Liver (tissue), 9 donors: ENCODE measurements around the gene KIR2DL1. TPM values are rescaled to one million over a fixed set of nuclear protein-coding genes. Genes with fewer than 3 reads are reported as not detected.
"Not testable (repeated sequence)": the region's sequence is repeated elsewhere in the genome, so short reads cannot be mapped to it uniquely, and the experiment has no call there.

Experiments used
- DNase-seq: peaks from one replicate; pipeline ENCODE4 v3.0.0-alpha.2; 2017; ENCODE audit warnings: low spot score
- H3K27ac ChIP-seq, 2 donors: one replicate each; pipeline ENCODE4 v1.7.0; 2013; ENCODE audit warnings: inconsistent platforms in 2 of 2, low read length in 2 of 2, control low read depth in 1 of 2, low read depth in 1 of 2, mild to moderate bottlenecking in 1 of 2
- H3K27me3 ChIP-seq, 4 donors: one replicate each; pipeline versions ENCODE4 v1.6.1 to v1.7.0; 2013; ENCODE audit warnings: low read length in 3 of 4, inconsistent platforms in 1 of 4, mild to moderate bottlenecking in 1 of 4, moderate library complexity in 1 of 4; ENCODE audit not compliant: control insufficient read depth in 4 of 4, insufficient read depth in 4 of 4
- H3K36me3 ChIP-seq, 4 donors: one replicate each; pipeline versions ENCODE4 v1.6.1 to v1.7.0; 2013; ENCODE audit warnings: low read length in 3 of 4, mild to moderate bottlenecking in 3 of 4, low read depth in 1 of 4, moderate library complexity in 1 of 4; ENCODE audit not compliant: control insufficient read depth in 4 of 4, insufficient read depth in 3 of 4
- H3K4me1 ChIP-seq, 4 donors: one replicate each; pipeline versions ENCODE4 v1.6.1 to v1.7.0; 2013; ENCODE audit warnings: low read length in 3 of 4, mild to moderate bottlenecking in 3 of 4, moderate library complexity in 1 of 4; ENCODE audit not compliant: control insufficient read depth in 4 of 4, insufficient read depth in 4 of 4
- H3K4me3 ChIP-seq, 3 donors: one replicate each; pipeline versions ENCODE4 v1.6.1 to v1.7.0; 2013; ENCODE audit warnings: low read length in 3 of 3, control low read depth in 1 of 3, low read depth in 1 of 3, mild to moderate bottlenecking in 1 of 3
- H3K9ac ChIP-seq, 2 donors: one replicate each; pipeline ENCODE4 v1.7.0; 2013; ENCODE audit warnings: low read length in 2 of 2, mild to moderate bottlenecking in 2 of 2, moderate library complexity in 2 of 2, control low read depth in 1 of 2, low read depth in 1 of 2
- H3K9me3 ChIP-seq, 4 donors: one replicate each; pipeline versions ENCODE4 v1.6.1 to v1.7.0; 2013; ENCODE audit warnings: low read length in 3 of 4; ENCODE audit not compliant: control insufficient read depth in 4 of 4
- WGBS: extraction: QIAGEN DNeasy Blood & Tissue Kit; methylation state at CpG from one replicate; pipeline ENCODE4 v1.1.7; 2013; 5-methylcytosine and 5-hydroxymethylcytosine counted together
- polyA plus RNA-seq, 2 donors: library from polyadenylated mRNA; stranded (reverse) in 1 of 2; unstranded in 1 of 2; fragments of 200-250 nt in 1 of 2; fragments of >200 nt in 1 of 2; fragmentation: Nextera tagmentation in 1 of 2; extraction: Ambion mirVana in 1 of 2; gene quantifications; one replicate each; pipeline versions ENCODE4 v1.2.1 to v1.2.3, GENCODE V29; 2013 to 2015
- total RNA-seq, 2 donors: library from RNA; depleted of rRNA; stranded (reverse); fragments of >200 nt; gene quantifications; one replicate each; pipeline ENCODE4 v1.2.3, GENCODE V29; 2014
- donor health status: healthy.
- donor health status: healthy.
- donor health status: healthy.
- donor health status: healthy.
- donor health status: healthy.

KIR2DL1 gene
- total and polyA plus RNA-seq, 4 donors, result 0.05 to 0.17 TPM; not detected in 2

DNA sequence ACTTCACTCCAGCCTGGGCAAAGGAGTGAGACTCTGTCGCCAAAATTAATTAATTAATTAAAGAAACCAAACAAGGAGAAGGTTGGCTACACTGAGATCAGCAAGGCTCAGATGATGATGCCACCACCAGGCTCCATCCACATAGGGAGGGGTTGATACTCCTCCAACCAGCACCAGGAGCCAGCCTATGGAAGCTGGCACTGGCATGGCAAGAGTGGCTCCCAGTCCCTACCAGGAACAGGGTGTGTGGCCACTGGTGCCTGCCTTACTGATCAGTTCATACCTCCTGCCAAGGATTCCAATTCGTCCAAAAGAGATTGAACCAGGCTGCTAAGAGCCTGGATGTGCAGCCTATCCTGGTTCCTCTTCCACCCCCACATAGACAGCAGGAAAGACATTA lies 3.1 kb downstream of the KIR2DL1 start:
- not testable (repeated sequence) for H3K9ac ChIP-seq, H3K4me1 ChIP-seq, H3K9me3 ChIP-seq, H3K4me3 ChIP-seq, DNase-seq, H3K27me3 ChIP-seq, H3K36me3 ChIP-seq, H3K27ac ChIP-seq
- WGBS, result 35% methylated on average over 2 of the region's 2 CpGs

- H3K36me3 ChIP-seq, H3K4me1 ChIP-seq, H3K27ac ChIP-seq, H3K9ac ChIP-seq, H3K27me3 ChIP-seq, DNase-seq, H3K4me3 ChIP-seq, H3K9me3 ChIP-seq: not testable (repeated sequence)
- 68% methylated on average over 12 of the region's 12 CpGs for whole genome bisulfite sequencing
These were observed 5.7 kb downstream of the KIR2DL1 start for GRCh38 chr19:54775095-54775815.

DNA sequence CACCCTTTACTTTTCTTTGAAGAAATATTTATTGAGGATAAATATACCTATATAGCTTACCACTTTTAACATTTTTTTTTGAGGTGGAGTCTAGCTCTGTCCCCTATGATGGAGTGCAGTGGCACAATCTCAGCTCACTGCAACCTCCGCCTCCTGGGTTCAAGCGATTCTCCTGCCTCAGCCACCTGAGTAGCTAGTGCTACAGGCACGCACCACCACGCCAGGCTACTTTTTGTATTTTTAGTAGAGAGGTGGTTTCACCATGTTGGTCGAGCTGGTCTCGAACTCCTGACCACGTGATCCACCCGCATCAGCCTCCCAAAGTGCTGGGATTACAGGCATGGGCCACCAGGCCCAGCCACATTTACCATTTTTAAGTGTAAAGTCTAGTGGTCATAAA lies 6.2 kb downstream of the KIR2DL1 start:
- H3K27ac ChIP-seq, H3K4me3 ChIP-seq, H3K9me3 ChIP-seq, DNase-seq, H3K4me1 ChIP-seq, H3K36me3 ChIP-seq, H3K9ac ChIP-seq, H3K27me3 ChIP-seq: not testable (repeated sequence)
- WGBS, result 68% methylated on average over 8 of the region's 8 CpGs

- not testable (repeated sequence) for H3K4me1 ChIP-seq, DNase-seq, H3K4me3 ChIP-seq, H3K9me3 ChIP-seq, H3K9ac ChIP-seq, H3K36me3 ChIP-seq, H3K27ac ChIP-seq, H3K27me3 ChIP-seq
- 46% methylated on average over 4 of the region's 4 CpGs for WGBS
These were observed 8.3 kb downstream of the KIR2DL1 start for GRCh38 chr19:54777851-54778250.

DNA sequence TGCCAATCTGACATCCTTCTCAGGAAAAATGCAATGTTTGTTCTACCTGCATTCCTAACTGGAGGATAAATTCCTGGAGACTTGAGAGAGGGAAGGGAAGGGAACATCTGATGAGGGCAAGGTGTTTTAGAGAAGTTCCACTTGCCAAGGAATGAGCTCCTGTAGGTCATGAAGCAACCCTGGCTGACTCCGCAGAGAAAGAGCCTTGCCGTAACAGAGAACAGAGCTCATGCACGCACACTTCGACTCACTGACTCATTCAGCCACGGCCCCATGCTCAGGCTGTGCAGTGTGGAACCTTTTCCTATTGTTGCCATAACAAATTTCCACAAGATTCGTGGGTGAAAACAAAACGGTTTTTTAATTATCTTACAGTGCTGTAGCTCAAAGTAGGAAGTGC lies 9.3 kb downstream of the KIR2DL1 start:
- H3K4me3 ChIP-seq, H3K27me3 ChIP-seq, H3K4me1 ChIP-seq, H3K9me3 ChIP-seq, H3K9ac ChIP-seq, H3K36me3 ChIP-seq, H3K27ac ChIP-seq, DNase-seq: not testable (repeated sequence)
- WGBS, result 50% methylated on average over 7 of the region's 7 CpGs

GRCh38 chr19:54782916-54783315 lies 13.3 kb downstream of the KIR2DL1 start:
- not testable (repeated sequence) for H3K27ac ChIP-seq, H3K4me3 ChIP-seq
- WGBS, result 63% methylated on average over 4 of the region's 4 CpGs

DNA sequence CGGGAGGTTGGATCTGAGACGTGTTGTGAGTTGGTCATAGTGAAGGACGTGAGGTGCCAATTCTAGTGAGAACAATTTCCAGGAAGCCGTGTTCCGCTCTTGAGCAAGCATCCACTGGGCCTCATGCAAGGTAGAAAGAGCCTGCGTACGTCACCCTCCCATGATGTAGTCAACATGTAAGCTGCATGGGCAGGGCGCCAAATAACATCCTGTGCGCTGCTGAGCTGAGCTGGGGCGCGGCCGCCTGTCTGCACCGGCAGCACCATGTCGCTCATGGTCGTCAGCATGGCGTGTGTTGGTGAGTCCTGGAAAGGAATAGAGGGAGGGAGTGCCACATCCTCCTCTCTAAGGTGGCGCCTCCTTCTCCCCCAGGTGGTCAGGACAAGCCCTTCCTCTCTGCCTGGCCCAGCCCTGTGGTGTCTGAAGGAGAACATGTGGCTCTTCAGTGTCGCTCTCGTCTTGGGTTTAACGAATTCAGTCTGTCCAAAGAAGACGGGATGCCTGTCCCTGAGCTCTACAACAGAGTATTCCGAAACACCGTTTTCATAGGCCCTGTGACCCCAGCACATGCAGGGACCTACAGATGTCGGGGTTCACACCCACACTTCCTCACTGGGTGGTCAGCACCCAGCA lies 16.6 kb downstream of the KIR2DL1 start:
- WGBS, result 85% methylated on average over 24 of the region's 24 CpGs
- H3K27ac ChIP-seq, H3K9me3 ChIP-seq, H3K27me3 ChIP-seq, H3K9ac ChIP-seq, H3K4me1 ChIP-seq, DNase-seq, H3K36me3 ChIP-seq, H3K4me3 ChIP-seq: not testable (repeated sequence)

More at GRCh38 chr19:54782916-54783315, 13.3 kb downstream of the KIR2DL1 start:
- H3K4me1 ChIP-seq, H3K36me3 ChIP-seq, H3K9ac ChIP-seq, DNase-seq, H3K27me3 ChIP-seq, H3K9me3 ChIP-seq: not testable (repeated sequence)

- H3K9ac ChIP-seq, H3K4me3 ChIP-seq, H3K36me3 ChIP-seq, H3K27me3 ChIP-seq, H3K27ac ChIP-seq, DNase-seq, H3K4me1 ChIP-seq, H3K9me3 ChIP-seq: not testable (repeated sequence)
- 72% methylated on average over 6 of the region's 6 CpGs for WGBS
These were observed 18.6 kb downstream of the KIR2DL1 start for GRCh38 chr19:54788154-54788553.
